ENCODE data around the gene ETF1. TPM values are rescaled to one million over a fixed set of nuclear protein-coding genes. Genes with fewer than 3 reads are reported as not detected.

ETF1 gene
- total and polyA plus RNA-seq, 9 of the 15 experiments (the other 6 are each of a cell fraction or from before 2014, with no cell fraction given): 53.7 to 209 (median 164) TPM

GRCh38 chr5:138467711-138468132 lies 75.3 kb downstream of the ETF1 start (continued):
- TF ChIP-seq CTCFL (IDR thresholded peaks at IDR 0.05; ENCODE audit: borderline replicate concordance, insufficient read depth, low read depth, low read length, poor library complexity, severe bottlenecking) (no peak), ZNF217 (CRISPR knock-in tag; IDR thresholded peaks at IDR 0.05) (no peak), ESRRA (IDR thresholded peaks at IDR 0.05; ENCODE audit: borderline replicate concordance, low read depth) (no peak), MTA2 (IDR thresholded peaks at IDR 0.05; ENCODE audit: low read depth) (no peak), ZNF830 (CRISPR knock-in tag; IDR thresholded peaks at IDR 0.05) (no peak), ZNF23 (CRISPR knock-in tag; IDR thresholded peaks at IDR 0.05) (no peak), ZNF77 (CRISPR knock-in tag; IDR thresholded peaks at IDR 0.05) (no peak), ZKSCAN8 (CRISPR knock-in tag; IDR thresholded peaks at IDR 0.05) (no peak), NFIX (CRISPR knock-in tag; IDR thresholded peaks at IDR 0.05; ENCODE audit: low read depth) (no peak), ZNF507 (tag; conservative IDR thresholded peaks at IDR 0.05) (no peak), TSC22D4 (tag; IDR thresholded peaks at IDR 0.05) (no peak), BHLHE40 (IDR thresholded peaks at IDR 0.05; ENCODE audit: low read length) (no peak), SMC3 (conservative IDR thresholded peaks at IDR 0.05; ENCODE audit: insufficient read depth, low read depth, low read length) (no peak), ILK (tag; IDR thresholded peaks at IDR 0.05; ENCODE audit: borderline replicate concordance, low read depth) (no peak), E2F8 (IDR thresholded peaks at IDR 0.05; ENCODE audit: low read depth, partially characterized antibody) (peak; percentile 11), CHD2 (IDR thresholded peaks at IDR 0.05; ENCODE audit: low read depth, low read length) (no peak), ZNF551 (CRISPR knock-in tag; IDR thresholded peaks at IDR 0.05) (no peak), ZNF253 (CRISPR knock-in tag; conservative IDR thresholded peaks at IDR 0.05) (no peak), TOE1 (IDR thresholded peaks at IDR 0.05; ENCODE audit: borderline replicate concordance) (peak; percentile 52; the same call in 1 of the 2 replicates), TOE1 (CRISPR knock-in tag; IDR thresholded peaks at IDR 0.05; ENCODE audit: borderline replicate concordance, low read depth) (no peak), TFAM (CRISPR knock-in tag; conservative IDR thresholded peaks at IDR 0.05) (no peak), ZNF707 (CRISPR knock-in tag; conservative IDR thresholded peaks at IDR 0.05) (no peak), BACH1 (tag; IDR thresholded peaks at IDR 0.05) (no peak), RAD51 (IDR thresholded peaks at IDR 0.05; ENCODE audit: borderline replicate concordance, low read depth) (no peak), EWSR1 (IDR thresholded peaks at IDR 0.05; ENCODE audit: borderline replicate concordance, low read depth, partially characterized antibody) (no peak), TBL1XR1 (IDR thresholded peaks at IDR 0.05; ENCODE audit: low read length in 2 of 2) (no peak)
